ENCODE results near the gene PCSK6. TPM values are rescaled to one million over a fixed set of nuclear protein-coding genes. Genes with fewer than 3 reads are reported as not detected.
A peak's percentile ranks its signal among the peaks of the same experiment; 100 is the strongest.

The PCSK6 gene
- total RNA-seq, 4 donors from 2014 or later = 10.6 to 98.2 (median 12.8) TPM

- H3K4me1 ChIP-seq = peaks cover 0 to 3% (median 0%) of the 10 kb centered on the region in 4 donors
- H3K4me3 ChIP-seq = no peak overlapping the region
- H3K27me3 ChIP-seq = no peaks in the 10 kb centered on the region
- H3K36me3 ChIP-seq = peaks cover 0 to 3% (median 0%) of the 10 kb centered on the region in 3 donors
- TF ChIP-seq POLR2A (IDR thresholded peaks at IDR 0.05) (no peak), CTCF (IDR thresholded peaks at IDR 0.05) (no peak)
- DNase-seq = peak in 1 of 3 donors; percentile 36
- no peak overlapping the region for H3K27ac ChIP-seq
- no peaks in the 10 kb centered on the region for H3K9me3 ChIP-seq
These were observed 171.2 kb downstream of the PCSK6 start for GRCh38 chr15:101318147-101318819.

GRCh38 chr15:101317336-101317872, 172.1 kb downstream of the PCSK6 start:
- peak in 1 of 3 donors; percentile 11 for DNase-seq
- TF ChIP-seq POLR2A (IDR thresholded peaks at IDR 0.05) = no peak
- TF ChIP-seq CTCF (IDR thresholded peaks at IDR 0.05) = no peak
- peaks cover 0 to 3% (median 0%) of the 10 kb centered on the region in 4 donors for H3K4me1 ChIP-seq
- no peak overlapping the region for H3K4me3 ChIP-seq
- peaks cover 0 to 3% (median 0%) of the 10 kb centered on the region in 3 donors for H3K36me3 ChIP-seq
- H3K27me3 ChIP-seq = no peaks in the 10 kb centered on the region
- H3K9me3 ChIP-seq = no peaks in the 10 kb centered on the region
- H3K27ac ChIP-seq = no peak overlapping the region

GRCh38 chr15:101316529-101316928, 173.0 kb downstream of the PCSK6 start:
- H3K4me3 ChIP-seq = no peak overlapping the region
- TF ChIP-seq CTCF (IDR thresholded peaks at IDR 0.05) (no peak), POLR2A (IDR thresholded peaks at IDR 0.05) (no peak)
- peaks cover 0 to 3% (median 0%) of the 10 kb centered on the region in 3 donors for H3K36me3 ChIP-seq
- no peaks in the 10 kb centered on the region for H3K27me3 ChIP-seq
- no peaks in the 10 kb centered on the region for H3K9me3 ChIP-seq
- H3K27ac ChIP-seq = no peak overlapping the region
- peaks cover 0 to 3% (median 0%) of the 10 kb centered on the region in 4 donors for H3K4me1 ChIP-seq
- DNase-seq = peak in 1 of 3 donors; percentile 13

- H3K27ac ChIP-seq = no peak overlapping the region
- TF ChIP-seq CTCF (IDR thresholded peaks at IDR 0.05) (no peak), POLR2A (IDR thresholded peaks at IDR 0.05) (no peak)
- H3K27me3 ChIP-seq = no peaks in the 10 kb centered on the region
- H3K9me3 ChIP-seq = no peaks in the 10 kb centered on the region
- DNase-seq = peak in 1 of 3 donors; percentile 36
- no peak overlapping the region for H3K4me3 ChIP-seq
- H3K4me1 ChIP-seq = peaks cover 0 to under 1% (median 0%) of the 10 kb centered on the region in 4 donors
- H3K36me3 ChIP-seq = peaks cover 0 to 3% (median 0%) of the 10 kb centered on the region in 3 donors
These were observed 173.8 kb downstream of the PCSK6 start for GRCh38 chr15:101315736-101316135.

GRCh38 chr15:101314336-101315125, 175.0 kb downstream of the PCSK6 start:
- peaks cover 0 to 3% (median 0%) of the 10 kb centered on the region in 3 donors for H3K36me3 ChIP-seq
- no peaks in the 10 kb centered on the region for H3K4me1 ChIP-seq
- peak in 1 of 3 donors; percentile 38 for DNase-seq
- no peak for TF ChIP-seq POLR2A (IDR thresholded peaks at IDR 0.05)
- TF ChIP-seq CTCF (IDR thresholded peaks at IDR 0.05) = no peak
- H3K9me3 ChIP-seq = no peaks in the 10 kb centered on the region
- H3K4me3 ChIP-seq = no peak overlapping the region
- H3K27me3 ChIP-seq = no peaks in the 10 kb centered on the region
- no peak overlapping the region for H3K27ac ChIP-seq

Measured in Peyer's patch (tissue), 4 donors.